GM12878 (cell line): ENCODE results near the gene KRTAP5-7.

Source experiments
- BACH1 ChIP-seq: fragments of 450-650 bp; IDR thresholded peaks from 2 replicates; pipeline ENCODE4 v1.6.1; 2017; ENCODE audit warnings: mild to moderate bottlenecking, borderline replicate concordance
- CHD2 ChIP-seq: IDR thresholded peaks from 2 replicates; pipeline ENCODE4 v1.6.1; 2011; ENCODE audit warnings: low read depth, low read length, improper control_type of control experiment, borderline replicate concordance
- FOS ChIP-seq: IDR thresholded peaks from 3 replicates; pipeline ENCODE4 v1.6.1; 2011; ENCODE audit warnings: borderline replicate concordance; ENCODE audit not compliant: insufficient read length; ENCODE audit errors: extremely low read depth
- MYC ChIP-seq: IDR thresholded peaks from 2 replicates; pipeline ENCODE4 v1.6.1; 2011; ENCODE audit warnings: mild to moderate bottlenecking, low read length, moderate library complexity, inconsistent platforms; ENCODE audit not compliant: insufficient read depth, insufficient replicate concordance, insufficient read length, severe bottlenecking
- NFXL1 ChIP-seq: fragments of 450-650 bp; IDR thresholded peaks from 2 replicates; pipeline ENCODE4 v1.6.1; 2017; ENCODE audit warnings: antibody characterized with exemption, mild to moderate bottlenecking, borderline replicate concordance
- POLR2A ChIP-seq: IDR thresholded peaks from 2 replicates; pipeline ENCODE4 v1.6.1; 2011; ENCODE audit warnings: low read depth, mild to moderate bottlenecking, low read length
- POLR2AphosphoS5 ChIP-seq: IDR thresholded peaks from 2 replicates; pipeline ENCODE4 v1.6.1; 2011; ENCODE audit warnings: mild to moderate bottlenecking, low read length, inconsistent platforms
- RAD51 ChIP-seq: fragments of 450-650 bp; IDR thresholded peaks from 2 replicates; pipeline ENCODE4 v1.6.1; 2016; ENCODE audit warnings: moderate library complexity, mild to moderate bottlenecking, inconsistent platforms
- SMAD1 ChIP-seq: fragments of 450-650 bp; IDR thresholded peaks from 2 replicates; pipeline ENCODE4 v1.6.1; 2018; ENCODE audit warnings: mild to moderate bottlenecking, low read depth; ENCODE audit not compliant: partially characterized antibody
- ZNF274 ChIP-seq: IDR thresholded peaks from one replicate; pipeline ENCODE4 v1.8.0; 2011; ENCODE audit not compliant: insufficient read length, insufficient read depth
- ZSCAN29 ChIP-seq: fragments of 450-650 bp; IDR thresholded peaks from 2 replicates; pipeline ENCODE4 v1.6.1; 2017; ENCODE audit warnings: mild to moderate bottlenecking, moderate library complexity
- TF ChIP-seq, protein P1 (sequence below), 3 experiments: IDR thresholded peaks in 2 of 3; conservative IDR thresholded peaks in 1 of 3; 2 replicates each; pipeline ENCODE4 v1.5.1; 2011; ENCODE audit warnings: low read depth in 3 of 3, low read length in 3 of 3, mild to moderate bottlenecking in 3 of 3, control low read depth in 2 of 3, moderate library complexity in 2 of 3, inconsistent platforms in 1 of 3, mixed read lengths in 1 of 3; ENCODE audit not compliant: control insufficient read depth in 2 of 3, insufficient read depth in 1 of 3; ENCODE audit errors: extremely low read depth in 1 of 3
- TF ChIP-seq, protein P2 (sequence below): fragments of 450-650 bp; IDR thresholded peaks from 2 replicates; pipeline ENCODE4 v1.6.1; 2017; ENCODE audit warnings: mild to moderate bottlenecking
- TF ChIP-seq, protein P3 (sequence below): IDR thresholded peaks from 2 replicates; pipeline ENCODE4 v1.6.1; 2012; ENCODE audit warnings: low read depth, low read length, improper control_type of control experiment

DNA sequence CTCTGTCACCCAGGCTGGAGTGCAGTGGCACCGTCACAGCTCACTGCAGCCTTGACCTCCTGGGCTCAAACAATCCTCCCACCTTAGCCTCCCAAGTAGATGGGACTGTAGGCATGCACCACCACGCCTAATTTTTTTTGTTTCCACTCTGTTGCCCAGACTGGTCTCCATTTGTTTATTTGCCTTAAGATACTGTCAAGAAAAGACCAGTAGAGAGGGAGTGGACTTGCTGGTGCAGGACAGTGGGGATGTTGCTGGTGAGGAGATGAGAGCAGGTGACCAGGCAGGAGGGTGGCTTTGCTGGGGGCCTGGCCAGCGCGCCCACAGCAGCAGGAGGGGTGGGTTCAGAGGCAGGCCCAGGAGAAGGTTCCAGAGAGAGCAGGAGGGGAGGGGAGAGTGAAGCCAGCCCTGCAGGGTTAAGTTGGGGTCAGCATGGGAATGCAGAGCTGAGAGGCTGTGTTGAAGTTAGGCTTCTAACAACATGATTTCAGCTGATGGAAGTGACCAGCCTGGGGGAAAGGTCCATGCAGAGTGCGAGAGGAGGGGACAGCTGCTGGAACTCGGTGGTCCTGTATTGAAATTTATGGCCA lies 38.3 kb upstream of the KRTAP5-7 start:
- TF ChIP-seq POLR2A = no peak
- TF ChIP-seq, protein P1, sequence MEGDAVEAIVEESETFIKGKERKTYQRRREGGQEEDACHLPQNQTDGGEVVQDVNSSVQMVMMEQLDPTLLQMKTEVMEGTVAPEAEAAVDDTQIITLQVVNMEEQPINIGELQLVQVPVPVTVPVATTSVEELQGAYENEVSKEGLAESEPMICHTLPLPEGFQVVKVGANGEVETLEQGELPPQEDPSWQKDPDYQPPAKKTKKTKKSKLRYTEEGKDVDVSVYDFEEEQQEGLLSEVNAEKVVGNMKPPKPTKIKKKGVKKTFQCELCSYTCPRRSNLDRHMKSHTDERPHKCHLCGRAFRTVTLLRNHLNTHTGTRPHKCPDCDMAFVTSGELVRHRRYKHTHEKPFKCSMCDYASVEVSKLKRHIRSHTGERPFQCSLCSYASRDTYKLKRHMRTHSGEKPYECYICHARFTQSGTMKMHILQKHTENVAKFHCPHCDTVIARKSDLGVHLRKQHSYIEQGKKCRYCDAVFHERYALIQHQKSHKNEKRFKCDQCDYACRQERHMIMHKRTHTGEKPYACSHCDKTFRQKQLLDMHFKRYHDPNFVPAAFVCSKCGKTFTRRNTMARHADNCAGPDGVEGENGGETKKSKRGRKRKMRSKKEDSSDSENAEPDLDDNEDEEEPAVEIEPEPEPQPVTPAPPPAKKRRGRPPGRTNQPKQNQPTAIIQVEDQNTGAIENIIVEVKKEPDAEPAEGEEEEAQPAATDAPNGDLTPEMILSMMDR (IDR thresholded peaks at IDR 0.05 in 2 of 3, conservative IDR thresholded peaks at IDR 0.05 in 1 of 3; ENCODE audit: control insufficient read depth in 2 of 3, extremely low read depth in 1 of 3, insufficient read depth in 1 of 3, low read depth in 3 of 3, low read length in 3 of 3) = no peak
- TF ChIP-seq, protein P2, sequence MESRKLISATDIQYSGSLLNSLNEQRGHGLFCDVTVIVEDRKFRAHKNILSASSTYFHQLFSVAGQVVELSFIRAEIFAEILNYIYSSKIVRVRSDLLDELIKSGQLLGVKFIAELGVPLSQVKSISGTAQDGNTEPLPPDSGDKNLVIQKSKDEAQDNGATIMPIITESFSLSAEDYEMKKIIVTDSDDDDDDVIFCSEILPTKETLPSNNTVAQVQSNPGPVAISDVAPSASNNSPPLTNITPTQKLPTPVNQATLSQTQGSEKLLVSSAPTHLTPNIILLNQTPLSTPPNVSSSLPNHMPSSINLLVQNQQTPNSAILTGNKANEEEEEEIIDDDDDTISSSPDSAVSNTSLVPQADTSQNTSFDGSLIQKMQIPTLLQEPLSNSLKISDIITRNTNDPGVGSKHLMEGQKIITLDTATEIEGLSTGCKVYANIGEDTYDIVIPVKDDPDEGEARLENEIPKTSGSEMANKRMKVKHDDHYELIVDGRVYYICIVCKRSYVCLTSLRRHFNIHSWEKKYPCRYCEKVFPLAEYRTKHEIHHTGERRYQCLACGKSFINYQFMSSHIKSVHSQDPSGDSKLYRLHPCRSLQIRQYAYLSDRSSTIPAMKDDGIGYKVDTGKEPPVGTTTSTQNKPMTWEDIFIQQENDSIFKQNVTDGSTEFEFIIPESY = no peak
- TF ChIP-seq NFXL1 = no peak
- no peak for TF ChIP-seq SMAD1
- no peak for TF ChIP-seq RAD51
- TF ChIP-seq ZNF274 = no peak
- TF ChIP-seq POLR2AphosphoS5 = 0 out of 2 replicates have a peak, but pooled peaks have one; percentile 10
- TF ChIP-seq, protein P3, sequence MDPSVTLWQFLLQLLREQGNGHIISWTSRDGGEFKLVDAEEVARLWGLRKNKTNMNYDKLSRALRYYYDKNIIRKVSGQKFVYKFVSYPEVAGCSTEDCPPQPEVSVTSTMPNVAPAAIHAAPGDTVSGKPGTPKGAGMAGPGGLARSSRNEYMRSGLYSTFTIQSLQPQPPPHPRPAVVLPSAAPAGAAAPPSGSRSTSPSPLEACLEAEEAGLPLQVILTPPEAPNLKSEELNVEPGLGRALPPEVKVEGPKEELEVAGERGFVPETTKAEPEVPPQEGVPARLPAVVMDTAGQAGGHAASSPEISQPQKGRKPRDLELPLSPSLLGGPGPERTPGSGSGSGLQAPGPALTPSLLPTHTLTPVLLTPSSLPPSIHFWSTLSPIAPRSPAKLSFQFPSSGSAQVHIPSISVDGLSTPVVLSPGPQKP = no peak
- TF ChIP-seq ZSCAN29 = no peak
- TF ChIP-seq FOS = no peak
- no peak for TF ChIP-seq CHD2
- no peak for TF ChIP-seq MYC
- no peak for TF ChIP-seq BACH1
